Neutrophil (primary cell): ENCODE results near the gene KIF3C.

Experiments
- H3K27ac ChIP-seq: fragments of 200-600 bp; sonication (generic); 2 replicates; pipeline ENCODE4 v1.5.1; 2016; ENCODE audit warnings: mild to moderate bottlenecking, moderate library complexity
- H3K27me3 ChIP-seq: fragments of 200-600 bp; sonication (generic); 2 replicates; pipeline ENCODE4 v1.6.0; 2016; ENCODE audit warnings: mild to moderate bottlenecking
- H3K36me3 ChIP-seq: fragments of 200-600 bp; sonication (generic); 2 replicates; pipeline ENCODE4 v1.5.1; 2017
- H3K4me1 ChIP-seq, 2 experiments: fragments of 200-600 bp in 1 of 2; sonication (generic) in 1 of 2; 1 replicate in 1 of 2; 2 replicates in 1 of 2; pipeline versions ENCODE4 v1.5.1 to v1.6.1; 2013 to 2016; ENCODE audit warnings: low read depth in 1 of 2, low read length in 1 of 2, mild to moderate bottlenecking in 1 of 2, moderate library complexity in 1 of 2; ENCODE audit not compliant: control insufficient read depth in 1 of 2, insufficient read depth in 1 of 2
- H3K4me3 ChIP-seq, 2 experiments: fragments of 200-600 bp in 1 of 2; sonication (generic) in 1 of 2; 1 replicate in 1 of 2; 2 replicates in 1 of 2; pipeline ENCODE4 v1.5.1; 2013 to 2016; ENCODE audit warnings: low read depth in 1 of 2, low read length in 1 of 2, mild to moderate bottlenecking in 1 of 2, moderate library complexity in 1 of 2
- H3K9me3 ChIP-seq: fragments of 200-600 bp; sonication (generic); 2 replicates; pipeline ENCODE4 v1.5.1; 2016
- CTCF ChIP-seq: fragments of 200-600 bp; sonication (generic); IDR thresholded peaks from 2 replicates; pipeline ENCODE4 v1.5.1; 2016; ENCODE audit warnings: antibody characterized with exemption

The KIF3C gene

GRCh38 chr2:25885933-25886332 is 96.4 kb downstream of the KIF3C start:
- Histone ChIP-seq H3K9me3 (no peaks in the 10 kb centered on the region), H3K4me3 (no peak overlapping the region), H3K4me1 (peaks cover 0 to 3% of the 10 kb centered on the region in 2 experiments), H3K36me3 (no peaks in the 10 kb centered on the region), H3K27ac (no peak overlapping the region), H3K27me3 (no peaks in the 10 kb centered on the region)
- TF ChIP-seq CTCF: no peak

- Histone ChIP-seq H3K4me3 (no peak overlapping the region), H3K27ac (no peak overlapping the region), H3K4me1 (peaks cover 13 to 16% of the 10 kb centered on the region in 2 experiments), H3K27me3 (no peaks in the 10 kb centered on the region), H3K36me3 (no peaks in the 10 kb centered on the region), H3K9me3 (no peaks in the 10 kb centered on the region)
- TF ChIP-seq CTCF: no peak
Observed at GRCh38 chr2:25881764-25882163, 100.5 kb downstream of the KIF3C start.

GRCh38 chr2:25879133-25879730 is 103.1 kb downstream of the KIF3C start:
- no peaks in the 10 kb centered on the region for H3K9me3 ChIP-seq
- no peak for TF ChIP-seq CTCF
- H3K36me3 ChIP-seq: peaks cover 8% of the 10 kb centered on the region
- H3K4me3 ChIP-seq: peak overlapping the region; percentile 92 to 99
- peaks cover 27% of the 10 kb centered on the region in 2 experiments for H3K4me1 ChIP-seq
- peak overlapping the region; percentile 97 for H3K27ac ChIP-seq
- H3K27me3 ChIP-seq: no peaks in the 10 kb centered on the region

- Histone ChIP-seq H3K36me3 (peaks cover 13% of the 10 kb centered on the region), H3K27ac (peak within 1 kb of the TSS; percentile 97), H3K4me1 (peaks cover 27% of the 10 kb centered on the region in 2 experiments), H3K4me3 (peak within 1 kb of the TSS; percentile 92 to 99), H3K9me3 (no peaks in the 10 kb centered on the region), H3K27me3 (no peaks in the 10 kb centered on the region)
- TF ChIP-seq CTCF: peak; percentile 71
Observed at GRCh38 chr2:25878361-25879132, 103.8 kb downstream of the KIF3C start, which contains the start of gene ASXL2. Gene ASXL2, minus strand, starts transcription at chr2:25878487. Its CDS starts 265 bp downstream, at chr2:25878222.

GRCh38 chr2:25877431-25878360 is 104.6 kb downstream of the KIF3C start:
- Histone ChIP-seq H3K4me1 (peaks cover 27% of the 10 kb centered on the region in 2 experiments), H3K27me3 (no peaks in the 10 kb centered on the region)
- TF ChIP-seq CTCF: no peak

More at GRCh38 chr2:25877431-25878360, 104.6 kb downstream of the KIF3C start:
- Histone ChIP-seq H3K36me3 (peaks cover 13% of the 10 kb centered on the region), H3K4me3 (peak overlapping the region; percentile 92 to 99), H3K9me3 (no peaks in the 10 kb centered on the region), H3K27ac (peak overlapping the region; percentile 97)
